Activated CD8-positive, alpha-beta T cell treated with anti-CD3 and anti-CD28 coated beads for 36 hours (primary cell): ENCODE data around the gene CITED1. TPM values are rescaled to one million over a fixed set of nuclear protein-coding genes. Genes with fewer than 3 reads are reported as not detected.

Source experiments
- ATAC-seq: fragments of 200-7000 bp; cut with Tn5 transposase; one replicate; pipeline ENCODE4 v1.10.0; 2021; ENCODE audit warnings: mild to moderate bottlenecking, moderate library complexity
- CTCF ChIA-PET: fragments of 350-600 bp; sonication (Branson Sonifier 250); formaldehyde crosslinking; loops from one replicate; lab custom pipeline; 2021; ENCODE audit warnings: antibody characterized with exemption; lab: Charles Lee
- POLR2A ChIA-PET: fragments of 350-600 bp; sonication (Branson Sonifier 250); formaldehyde crosslinking; loops from one replicate; lab custom pipeline; 2021; ENCODE audit warnings: antibody characterized with exemption; lab: Charles Lee
- DNase-seq: peaks from one replicate; pipeline ENCODE4 v3.0.0-alpha.2; 2020
- H3K27ac Mint-ChIP-seq: one replicate; pipeline ENCODE4 v1.8.0; 2021; ENCODE audit warnings: mild to moderate bottlenecking, mixed read lengths
- H3K27me3 Mint-ChIP-seq: one replicate; pipeline ENCODE4 v1.8.0; 2021; ENCODE audit warnings: mixed read lengths
- H3K36me3 Mint-ChIP-seq: one replicate; pipeline ENCODE4 v1.8.0; 2021; ENCODE audit warnings: low read depth, mixed read lengths
- H3K4me1 Mint-ChIP-seq: one replicate; pipeline ENCODE4 v1.8.0; 2021; ENCODE audit warnings: low read depth, mixed read lengths
- H3K4me3 Mint-ChIP-seq: one replicate; pipeline ENCODE4 v1.8.0; 2021; ENCODE audit warnings: mild to moderate bottlenecking, moderate library complexity, mixed read lengths
- H3K9me3 Mint-ChIP-seq: one replicate; pipeline ENCODE4 v1.8.0; 2021; ENCODE audit warnings: mixed read lengths
- CTCF ChIP-seq: fragments of 200-600 bp; IDR thresholded peaks from one replicate; pipeline ENCODE4 v1.8.0; 2022; ENCODE audit warnings: antibody characterized with exemption, mild to moderate bottlenecking
- intact Hi-C: fragments of 100-400 bp; cut with micrococcal nuclease; formaldehyde crosslinking; loops from one replicate; pipeline ENCODE4 v1.10.0; 2022
- total RNA-seq, 2 experiments: library from RNA; stranded (reverse); gene quantifications; one replicate each; pipeline ENCODE4 v1.2.3, GENCODE V29; 2021

CITED1 gene
- total RNA-seq, 2 experiments from 2014 or later = not detected

GRCh38 chrX:72348247-72348979 lies 42.7 kb upstream of the CITED1 start:
- CTCF ChIA-PET = interaction anchor here (1.3 kb wide), 1 partner anchor 32 kb away, joined by 3 read pairs; no protein-coding TSS in a partner anchor
- POLR2A ChIA-PET = interaction anchor here (1.2 kb wide), 1 partner anchor 47 kb away, joined by 3 read pairs; no protein-coding TSS in a partner anchor
- no peak for TF ChIP-seq CTCF
- Mint-ChIP-seq H3K4me1 (peaks cover 11% of the 10 kb centered on the region), H3K27me3 (no peaks in the 10 kb centered on the region), H3K36me3 (no peaks in the 10 kb centered on the region), H3K27ac (no peak overlapping the region), H3K9me3 (no peaks in the 10 kb centered on the region), H3K4me3 (no peak overlapping the region)
- DNase-seq (peak; percentile 4), ATAC-seq (peak; percentile 72)
- intact Hi-C loops = no loop called here

GRCh38 chrX:72347366-72347765 lies 41.7 kb upstream of the CITED1 start:
- intact Hi-C loops = no loop called here
- Mint-ChIP-seq H3K27ac (no peak overlapping the region), H3K36me3 (no peaks in the 10 kb centered on the region), H3K27me3 (no peaks in the 10 kb centered on the region), H3K4me1 (peaks cover 11% of the 10 kb centered on the region), H3K9me3 (no peaks in the 10 kb centered on the region), H3K4me3 (no peak overlapping the region)
- DNase-seq (no peak), ATAC-seq (no peak)
- no peak for TF ChIP-seq CTCF
- POLR2A ChIA-PET = interaction anchor here (0.5 kb wide), 1 partner anchor 13 kb away, joined by 3 read pairs; no protein-coding TSS in a partner anchor
- CTCF ChIA-PET = interaction anchor here (1.3 kb wide), 1 partner anchor 33 kb away, joined by 3 read pairs; no protein-coding TSS in a partner anchor

GRCh38 chrX:72346302-72346949 lies 40.7 kb upstream of the CITED1 start:
- Mint-ChIP-seq H3K36me3 (no peaks in the 10 kb centered on the region), H3K9me3 (no peaks in the 10 kb centered on the region), H3K27me3 (no peaks in the 10 kb centered on the region), H3K4me3 (no peak overlapping the region), H3K4me1 (peaks cover 11% of the 10 kb centered on the region), H3K27ac (no peak overlapping the region)
- intact Hi-C loops = no loop called here
- CTCF ChIA-PET = no interaction called here
- no peak for TF ChIP-seq CTCF
- ATAC-seq = no peak
- POLR2A ChIA-PET = no interaction called here
- no peak for DNase-seq

- Mint-ChIP-seq H3K9me3 (no peaks in the 10 kb centered on the region), H3K36me3 (no peaks in the 10 kb centered on the region), H3K4me3 (no peak overlapping the region), H3K4me1 (no peaks in the 10 kb centered on the region), H3K27me3 (no peaks in the 10 kb centered on the region), H3K27ac (no peak overlapping the region)
- DNase-seq (no peak), ATAC-seq (no peak)
- TF ChIP-seq CTCF = no peak
- intact Hi-C loops = no loop called here
- POLR2A ChIA-PET = no interaction called here
- CTCF ChIA-PET = no interaction called here
Observed at GRCh38 chrX:72340626-72341025, 34.9 kb upstream of the CITED1 start.

DNA sequence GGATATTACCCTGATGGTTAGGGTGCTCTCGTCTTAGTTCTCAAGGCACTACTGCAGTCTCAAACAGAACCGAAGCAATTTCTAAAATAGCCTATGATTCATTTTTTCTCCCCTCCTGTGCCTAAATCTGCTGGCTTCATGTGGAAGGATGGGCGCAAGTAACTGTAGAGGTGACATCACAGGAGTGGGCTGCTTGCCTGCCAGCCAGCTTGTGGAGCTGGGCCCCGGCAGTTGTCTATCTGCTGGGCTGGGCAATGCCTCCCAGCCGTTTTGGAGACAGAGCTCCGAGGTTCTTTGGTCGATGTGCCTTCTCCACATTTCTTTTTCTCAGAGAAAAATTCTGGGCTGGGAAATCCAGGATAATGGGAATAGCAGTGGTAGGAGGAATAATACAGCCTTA lies 34.3 kb upstream of the CITED1 start:
- TF ChIP-seq CTCF = no peak
- Mint-ChIP-seq H3K4me1 (no peaks in the 10 kb centered on the region), H3K9me3 (no peaks in the 10 kb centered on the region), H3K27me3 (no peaks in the 10 kb centered on the region), H3K4me3 (no peak overlapping the region), H3K27ac (no peak overlapping the region), H3K36me3 (no peaks in the 10 kb centered on the region)
- ATAC-seq (no peak), DNase-seq (no peak)
- intact Hi-C loops = no loop called here
- ChIA-PET POLR2A (no interaction called here), CTCF (no interaction called here)
